ENCODE results near the gene UBE2O.
A peak's percentile ranks its signal among the peaks of the same experiment; 100 is the strongest.

UBE2O gene

GRCh38 chr17:76368545-76368944 is 84.4 kb downstream of the UBE2O start:
- H3K36me3 ChIP-seq (replicated peaks; ENCODE audit: insufficient read depth, low read length), result no peaks in the 10 kb centered on the region
- H3K4me3 ChIP-seq (ENCODE audit: low read length), result no peak overlapping the region
- H3K9ac ChIP-seq (ENCODE audit: low read length), result no peak overlapping the region
- no peaks in the 10 kb centered on the region for H3K27me3 ChIP-seq (replicated peaks; ENCODE audit: insufficient read depth, low read length)
- no peaks in the 10 kb centered on the region for H4K20me1 ChIP-seq (ENCODE audit: insufficient read depth, low read length)
- no peaks in the 10 kb centered on the region for H3K9me3 ChIP-seq (replicated peaks; ENCODE audit: insufficient read depth, low read length)
- no peaks in the 10 kb centered on the region for H3F3A ChIP-seq (ENCODE audit: insufficient read depth, low read length)
- H3K4me2 ChIP-seq (ENCODE audit: low read depth, low read length), result peak overlapping the region; percentile 29; the same call in 1 of the 2 replicates
- no peaks in the 10 kb centered on the region for H3K9me2 ChIP-seq (replicated peaks; ENCODE audit: insufficient read depth, low read length)
- H3K4me1 ChIP-seq (ENCODE audit: low read length), result no peaks in the 10 kb centered on the region
- no peak for DNase-seq
- TF ChIP-seq EZH2phosphoT487 (IDR thresholded peaks at IDR 0.05; ENCODE audit: low read length), result no peak
- no peak for TF ChIP-seq EZH2 (optimal IDR thresholded peaks at IDR 0.05; ENCODE audit: low read depth, low read length)
- H2AFZ ChIP-seq (ENCODE audit: low read length), result no peak overlapping the region
- no peak overlapping the region for H3K27ac ChIP-seq (ENCODE audit: low read length)
- no peaks in the 10 kb centered on the region for H3K79me2 ChIP-seq (ENCODE audit: low read length)

DNA sequence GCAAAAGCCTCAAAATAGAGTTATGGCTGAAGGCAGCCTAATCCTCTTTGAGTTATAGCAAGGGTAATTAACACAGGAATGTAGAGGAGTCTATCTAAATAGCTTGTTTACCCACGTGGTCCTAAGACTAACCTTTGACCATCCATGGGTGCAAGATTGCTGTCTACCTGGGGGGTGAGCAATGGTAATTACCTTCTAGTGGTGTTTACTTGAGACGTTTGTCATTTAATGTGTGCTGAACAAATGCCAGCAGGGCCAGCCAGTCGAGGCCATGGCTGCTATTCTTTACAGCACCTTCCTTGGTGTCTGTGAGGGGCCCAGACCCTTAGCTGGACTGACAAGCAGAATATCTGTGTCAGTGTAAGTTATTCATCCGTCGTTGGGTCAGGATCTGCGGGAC is 85.3 kb downstream of the UBE2O start:
- Histone ChIP-seq H3F3A (ENCODE audit: insufficient read depth, low read length) (no peaks in the 10 kb centered on the region), H3K9ac (ENCODE audit: low read length) (no peak overlapping the region), H3K27me3 (replicated peaks; ENCODE audit: insufficient read depth, low read length) (no peaks in the 10 kb centered on the region), H3K9me3 (replicated peaks; ENCODE audit: insufficient read depth, low read length) (no peaks in the 10 kb centered on the region), H3K4me1 (ENCODE audit: low read length) (no peaks in the 10 kb centered on the region), H2AFZ (ENCODE audit: low read length) (no peak overlapping the region), H3K4me2 (ENCODE audit: low read depth, low read length) (no peak overlapping the region), H3K36me3 (replicated peaks; ENCODE audit: insufficient read depth, low read length) (no peaks in the 10 kb centered on the region), H3K9me2 (replicated peaks; ENCODE audit: insufficient read depth, low read length) (no peaks in the 10 kb centered on the region), H3K27ac (ENCODE audit: low read length) (no peak overlapping the region), H3K79me2 (ENCODE audit: low read length) (no peaks in the 10 kb centered on the region), H4K20me1 (ENCODE audit: insufficient read depth, low read length) (no peaks in the 10 kb centered on the region), H3K4me3 (ENCODE audit: low read length) (no peak overlapping the region)
- TF ChIP-seq EZH2phosphoT487 (IDR thresholded peaks at IDR 0.05; ENCODE audit: low read length) (no peak), EZH2 (optimal IDR thresholded peaks at IDR 0.05; ENCODE audit: low read depth, low read length) (no peak), CTCF (IDR thresholded peaks at IDR 0.05; ENCODE audit: low read length) (no peak)
- DNase-seq, result no peak

DNA sequence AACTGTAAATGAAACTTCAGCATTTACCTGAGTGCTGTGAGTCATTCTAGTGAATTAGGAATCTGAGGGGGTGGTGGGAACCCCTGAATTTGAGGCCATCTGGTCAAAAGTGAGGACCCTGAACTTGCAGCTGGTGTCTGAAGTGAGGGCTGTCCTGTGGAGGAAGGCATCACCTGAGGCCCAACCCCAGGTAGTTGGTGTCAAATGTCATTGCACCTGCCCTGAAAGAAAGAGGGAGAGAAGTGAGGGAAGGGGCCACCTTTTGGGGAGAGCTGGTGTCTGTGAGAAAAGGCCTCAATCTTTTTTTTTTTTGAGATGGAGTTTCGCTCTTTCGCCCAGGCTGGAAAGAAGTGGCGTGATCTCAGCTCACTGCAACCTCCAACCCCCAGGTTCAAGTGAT is 86.7 kb downstream of the UBE2O start:
- Histone ChIP-seq H3K4me1 (ENCODE audit: low read length) (no peaks in the 10 kb centered on the region), H3K9me2 (replicated peaks; ENCODE audit: insufficient read depth, low read length) (no peaks in the 10 kb centered on the region), H3K27ac (ENCODE audit: low read length) (no peak overlapping the region), H3K9ac (ENCODE audit: low read length) (no peak overlapping the region), H3F3A (ENCODE audit: insufficient read depth, low read length) (no peaks in the 10 kb centered on the region), H3K36me3 (replicated peaks; ENCODE audit: insufficient read depth, low read length) (no peaks in the 10 kb centered on the region), H4K20me1 (ENCODE audit: insufficient read depth, low read length) (no peaks in the 10 kb centered on the region), H3K4me2 (ENCODE audit: low read depth, low read length) (no peak overlapping the region), H3K27me3 (replicated peaks; ENCODE audit: insufficient read depth, low read length) (no peaks in the 10 kb centered on the region), H3K79me2 (ENCODE audit: low read length) (no peaks in the 10 kb centered on the region), H3K9me3 (replicated peaks; ENCODE audit: insufficient read depth, low read length) (no peaks in the 10 kb centered on the region), H3K4me3 (ENCODE audit: low read length) (no peak overlapping the region), H2AFZ (ENCODE audit: low read length) (no peak overlapping the region)
- no peak for DNase-seq
- TF ChIP-seq EZH2phosphoT487 (IDR thresholded peaks at IDR 0.05; ENCODE audit: low read length) (no peak), CTCF (IDR thresholded peaks at IDR 0.05; ENCODE audit: low read length) (no peak), EZH2 (optimal IDR thresholded peaks at IDR 0.05; ENCODE audit: low read depth, low read length) (no peak)

DNA sequence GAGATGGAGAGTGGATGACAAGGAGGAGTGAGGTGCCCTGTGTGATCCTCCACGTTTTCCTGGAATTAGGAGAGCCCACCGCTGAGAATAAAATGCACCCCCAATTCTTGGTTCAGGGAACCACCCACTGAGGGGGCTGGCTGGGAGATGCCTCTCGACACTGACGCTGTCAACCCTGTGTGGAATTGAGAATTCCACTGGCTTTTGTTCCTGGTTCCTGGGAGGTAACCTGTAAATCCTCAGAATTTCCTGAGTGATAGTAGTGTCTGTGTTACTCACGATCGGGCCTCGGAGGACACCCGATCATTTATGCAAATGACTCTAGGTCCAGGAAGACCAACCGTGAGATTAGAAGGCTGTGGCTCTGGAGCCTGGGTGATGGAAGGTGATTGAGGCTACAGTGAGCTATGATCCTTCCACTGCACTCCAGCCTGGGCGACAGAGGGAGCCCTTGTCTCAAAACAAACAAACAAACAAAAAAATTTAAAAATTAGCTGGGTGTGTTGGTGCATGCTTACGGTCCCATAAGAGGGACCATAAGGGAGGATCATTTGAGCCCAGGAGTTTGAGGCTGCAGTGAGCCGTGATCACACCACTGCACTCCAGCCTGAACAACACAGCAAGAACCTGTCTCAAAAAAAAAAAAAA is 87.6 kb downstream of the UBE2O start:
- no peak overlapping the region for H2AFZ ChIP-seq (ENCODE audit: low read length)
- H3K9me3 ChIP-seq (replicated peaks; ENCODE audit: insufficient read depth, low read length), result no peaks in the 10 kb centered on the region

More for the DNA sequence above, 87.6 kb downstream of the UBE2O start:
- Histone ChIP-seq H3K4me1 (ENCODE audit: low read length) (no peaks in the 10 kb centered on the region), H3F3A (ENCODE audit: insufficient read depth, low read length) (no peaks in the 10 kb centered on the region), H3K36me3 (replicated peaks; ENCODE audit: insufficient read depth, low read length) (no peaks in the 10 kb centered on the region), H3K4me3 (ENCODE audit: low read length) (no peak overlapping the region), H3K27ac (ENCODE audit: low read length) (no peak overlapping the region), H3K9ac (ENCODE audit: low read length) (no peak overlapping the region), H3K27me3 (replicated peaks; ENCODE audit: insufficient read depth, low read length) (no peaks in the 10 kb centered on the region), H3K4me2 (ENCODE audit: low read depth, low read length) (no peak overlapping the region), H3K9me2 (replicated peaks; ENCODE audit: insufficient read depth, low read length) (no peaks in the 10 kb centered on the region), H4K20me1 (ENCODE audit: insufficient read depth, low read length) (no peaks in the 10 kb centered on the region), H3K79me2 (ENCODE audit: low read length) (no peaks in the 10 kb centered on the region)
- DNase-seq, result no peak
- TF ChIP-seq EZH2phosphoT487 (IDR thresholded peaks at IDR 0.05; ENCODE audit: low read length) (no peak), CTCF (IDR thresholded peaks at IDR 0.05; ENCODE audit: low read length) (peak; percentile 46)

All from MM.1S (cell line).